Panc1 (cell line): ENCODE results near the gene ZBTB7C. TPM values are rescaled to one million over a fixed set of nuclear protein-coding genes. Genes with fewer than 3 reads are reported as not detected.

Experiments
- ATAC-seq: fragments of 200-7000 bp; cut with Tn5 transposase; 2 replicates; pipeline ENCODE4 v1.9.1; 2020; ENCODE audit warnings: mild to moderate bottlenecking, moderate library complexity
- BruUV-seq: library from RNA; stranded (reverse); fragments of 400-500 nt; replicated peaks from 2 replicates; lab custom pipeline; 2021; lab: Mats Ljungman, UMichigan
- CTCF ChIA-PET: fragments of 300-600 bp; sonication (Branson Sonifier 250); formaldehyde crosslinking; loops from one replicate; lab custom pipeline; 2022; ENCODE audit warnings: antibody characterized with exemption; lab: Charles Lee
- POLR2A ChIA-PET: fragments of 300-600 bp; sonication (Branson Sonifier 250); formaldehyde crosslinking; loops from one replicate; lab custom pipeline; 2022; ENCODE audit warnings: antibody characterized with exemption; lab: Charles Lee
- DNase-seq: peaks from one replicate; pipeline ENCODE4 v3.0.0-alpha.2; 2010; ENCODE audit warnings: low read depth, low spot score
- H3K27ac ChIP-seq: 2 replicates; pipeline ENCODE4 v1.5.1; 2011; ENCODE audit warnings: mild to moderate bottlenecking, low read length, inconsistent platforms
- H3K27me3 ChIP-seq: fragments of 200-500 bp; sonication (Bioruptor generic); 2 replicates; pipeline ENCODE4 v1.6.0; 2014; ENCODE audit warnings: low read length, inconsistent platforms; ENCODE audit not compliant: control insufficient read depth, insufficient read depth
- H3K36me3 ChIP-seq: fragments of 200-500 bp; sonication (Bioruptor generic); 2 replicates; pipeline ENCODE4 v1.5.1; 2014; ENCODE audit warnings: inconsistent platforms, mild to moderate bottlenecking, low read length, moderate library complexity; ENCODE audit not compliant: control insufficient read depth, insufficient read depth
- H3K4me1 ChIP-seq: 2 replicates; pipeline ENCODE4 v1.5.1; 2011; ENCODE audit warnings: inconsistent platforms, mild to moderate bottlenecking, low read length, moderate library complexity; ENCODE audit not compliant: control insufficient read depth, insufficient read depth
- H3K4me3 ChIP-seq, 2 experiments: 2 replicates each; pipeline ENCODE4 v1.5.1; 2011 to 2012; ENCODE audit warnings: low read depth in 2 of 2, low read length in 2 of 2, mild to moderate bottlenecking in 2 of 2, inconsistent platforms in 1 of 2, moderate library complexity in 1 of 2
- H3K9me3 ChIP-seq: fragments of 200-500 bp; sonication (Bioruptor generic); 2 replicates; pipeline ENCODE4 v1.5.1; 2014; ENCODE audit warnings: low read depth, mild to moderate bottlenecking, inconsistent platforms, low read length, moderate library complexity; ENCODE audit not compliant: control insufficient read depth, insufficient read depth
- CTCF ChIP-seq: fragments of 450-650 bp; IDR thresholded peaks from 2 replicates; pipeline ENCODE4 v1.5.1; 2017; ENCODE audit warnings: mild to moderate bottlenecking
- POLR2AphosphoS5 ChIP-seq: IDR thresholded peaks from 2 replicates; pipeline ENCODE4 v1.6.1; 2012; ENCODE audit warnings: mild to moderate bottlenecking, low read depth, low read length, moderate library complexity
- REST ChIP-seq, 2 experiments: IDR thresholded peaks; 2 replicates each; pipeline ENCODE4 v1.6.1; 2011 to 2012; ENCODE audit warnings: low read depth in 2 of 2, control low read depth in 1 of 2, low read length in 1 of 2, mild to moderate bottlenecking in 1 of 2, moderate library complexity in 1 of 2; ENCODE audit not compliant: insufficient read depth in 1 of 2
- SIN3A ChIP-seq: IDR thresholded peaks from 2 replicates; pipeline ENCODE4 v1.6.1; 2012; ENCODE audit warnings: low read depth, mild to moderate bottlenecking, low read length, moderate library complexity, borderline replicate concordance; ENCODE audit not compliant: insufficient read depth
- TCF7L2 ChIP-seq: IDR thresholded peaks from 2 replicates; pipeline ENCODE4 v1.6.1; 2011; ENCODE audit warnings: mild to moderate bottlenecking, low read depth, low read length, inconsistent platforms
- in situ Hi-C: cut with HindIII; loops from 2 replicates; pipeline ENCODE4 v1.10.0; 2016; ENCODE audit warnings: low sequenced_read_pairs, low pct_unique_long_range_greater_than_20kb
- intact Hi-C: fragments of 100-400 bp; cut with micrococcal nuclease; formaldehyde crosslinking; loops from one replicate; pipeline ENCODE4 v1.10.0; 2022; ENCODE audit not compliant: unreplicated experiment
- total RNA-seq: library from RNA; stranded (reverse); gene quantifications from one replicate; pipeline ENCODE4 v1.2.1, GENCODE V29; 2021; ENCODE audit not compliant: unreplicated experiment

Gene ZBTB7C
- total RNA-seq, 1 experiment from 2014 or later, result 0.03 TPM

- in situ Hi-C loops, result no loop called here
- POLR2A ChIA-PET, result no interaction called here
- no peaks in the 10 kb centered on the region for H3K9me3 ChIP-seq
- no peaks in the 10 kb centered on the region for H3K27me3 ChIP-seq
- intact Hi-C loops, result no loop called here
- no TSS peak for BruUV-seq
- no peaks in the 10 kb centered on the region for H3K36me3 ChIP-seq
- DNase-seq (no peak), ATAC-seq (no peak)
- no peaks in the 10 kb centered on the region for H3K4me1 ChIP-seq
- no peak overlapping the region for H3K27ac ChIP-seq
- no peak overlapping the region for H3K4me3 ChIP-seq
- TF ChIP-seq TCF7L2 (no peak), CTCF (no peak)
- CTCF ChIA-PET, result interaction anchor here (0.5 to 1.1 kb wide), 2 partner anchors 70 to 226 kb away, joined by 3 to 7 read pairs; no protein-coding TSS in a partner anchor
Observed at GRCh38 chr18:48219037-48219809, 190.0 kb downstream of the ZBTB7C start.

- Histone ChIP-seq H3K4me1 (no peaks in the 10 kb centered on the region), H3K36me3 (no peaks in the 10 kb centered on the region), H3K9me3 (no peaks in the 10 kb centered on the region), H3K27me3 (no peaks in the 10 kb centered on the region), H3K4me3 (no peak overlapping the region), H3K27ac (no peak overlapping the region)
- intact Hi-C loops (no loop called here), in situ Hi-C loops (no loop called here)
- ATAC-seq, result no peak
- TF ChIP-seq TCF7L2 (no peak), REST (IDR thresholded peaks at IDR 0.05; ENCODE audit: insufficient read depth in 1 of 2, low read depth in 2 of 2, low read length in 1 of 2) (no peak), POLR2AphosphoS5 (no peak), CTCF (no peak), SIN3A (no peak)
- ChIA-PET CTCF (interaction anchor here (1.1 kb wide), 1 partner anchor 227 kb away, joined by 3 read pairs; no protein-coding TSS in a partner anchor), POLR2A (no interaction called here)
- no TSS peak for BruUV-seq
- DNase-seq, result no peak
Observed at GRCh38 chr18:48218285-48219022, 190.7 kb downstream of the ZBTB7C start.
